GM23248 (cell line): ENCODE measurements around the gene SOBP. TPM values are rescaled to one million over a fixed set of nuclear protein-coding genes. Genes with fewer than 3 reads are reported as not detected.

ENCODE experiments used
- DNase-seq: peaks from one replicate; pipeline ENCODE4 v3.0.0-alpha.2; 2015
- H2AFZ ChIP-seq: fragments of 200-600 bp; sonication (generic); 2 replicates; pipeline ENCODE4 v1.6.1; 2016; ENCODE audit warnings: antibody characterized with exemption
- H3F3A ChIP-seq: fragments of 200-600 bp; sonication (generic); 2 replicates; pipeline ENCODE4 v1.6.1; 2016; ENCODE audit warnings: mild to moderate bottlenecking, antibody characterized with exemption, mixed run types; ENCODE audit not compliant: insufficient read depth
- H3K27ac ChIP-seq: fragments of 200-600 bp; sonication (generic); 2 replicates; pipeline ENCODE4 v1.5.1; 2016; ENCODE audit warnings: mild to moderate bottlenecking
- H3K27me3 ChIP-seq: fragments of 200-600 bp; sonication (generic); replicated peaks from 2 replicates; pipeline ENCODE4 v1.6.1; 2016; ENCODE audit warnings: mild to moderate bottlenecking; ENCODE audit not compliant: insufficient read depth
- H3K36me3 ChIP-seq: fragments of 200-600 bp; sonication (generic); 2 replicates; pipeline ENCODE4 v1.6.1; 2016; ENCODE audit warnings: low read depth, mild to moderate bottlenecking
- H3K4me1 ChIP-seq: fragments of 200-600 bp; sonication (generic); 2 replicates; pipeline ENCODE4 v1.6.1; 2016; ENCODE audit warnings: mild to moderate bottlenecking; ENCODE audit not compliant: insufficient read depth
- H3K4me2 ChIP-seq: fragments of 200-600 bp; sonication (generic); one replicate; pipeline ENCODE4 v1.6.1; 2016; ENCODE audit warnings: mild to moderate bottlenecking; ENCODE audit not compliant: unreplicated experiment
- H3K4me3 ChIP-seq: fragments of 200-600 bp; sonication (generic); 2 replicates; pipeline ENCODE4 v1.5.1; 2016; ENCODE audit warnings: mild to moderate bottlenecking
- H3K79me2 ChIP-seq: fragments of 200-600 bp; sonication (generic); 2 replicates; pipeline ENCODE4 v1.6.1; 2016; ENCODE audit warnings: mild to moderate bottlenecking; ENCODE audit not compliant: insufficient read depth
- H3K9ac ChIP-seq: fragments of 200-600 bp; sonication (generic); 2 replicates; pipeline ENCODE4 v1.6.1; 2016; ENCODE audit warnings: mild to moderate bottlenecking
- H3K9me2 ChIP-seq: fragments of 200-600 bp; sonication (generic); 2 replicates; pipeline ENCODE4 v1.6.1; 2016; ENCODE audit warnings: mixed run types, mild to moderate bottlenecking, moderate library complexity; ENCODE audit not compliant: insufficient read depth
- H3K9me3 ChIP-seq: fragments of 200-600 bp; sonication (generic); one replicate; pipeline ENCODE4 v1.6.1; 2017; ENCODE audit warnings: low read depth
- H4K20me1 ChIP-seq: fragments of 200-600 bp; sonication (generic); 2 replicates; pipeline ENCODE4 v1.6.0; 2016; ENCODE audit not compliant: insufficient read depth
- EZH2 ChIP-seq: fragments of 200-600 bp; sonication (generic); IDR thresholded peaks from 2 replicates; pipeline ENCODE4 v1.6.1; 2018; ENCODE audit warnings: antibody characterized with exemption, mild to moderate bottlenecking; ENCODE audit not compliant: insufficient read depth, poor library complexity, severe bottlenecking
- EZH2phosphoT487 ChIP-seq: fragments of 200-600 bp; sonication (generic); IDR thresholded peaks from 2 replicates; pipeline ENCODE4 v1.6.1; 2018; ENCODE audit warnings: antibody characterized with exemption, moderate library complexity, mild to moderate bottlenecking, low read depth; ENCODE audit not compliant: insufficient read depth
- WGBS, 2 experiments: methylation state at CpG; one replicate each; pipeline ENCODE4 v1.1.6; 2015 to 2017; ENCODE audit warnings: low lambda C conversion rate in 2 of 2, low coverage in 1 of 2; ENCODE audit errors: missing lambda C conversion rate in 2 of 2; 5-methylcytosine and 5-hydroxymethylcytosine counted together
- in situ Hi-C: fragments of 300-500 bp; cut with MboI; formaldehyde crosslinking; loops from 2 replicates; pipeline ENCODE4 v1.15.0; 2020
- polyA plus RNA-seq: library from polyadenylated mRNA; unstranded; fragments of >200 nt; fragmentation: Nextera tagmentation; extraction: Ambion mirVana; gene quantifications from 2 replicates; pipeline ENCODE4 v1.2.1, GENCODE V29; 2016
- total RNA-seq: library from RNA; depleted of rRNA; stranded (reverse); fragments of >200 nt; shearing (Covaris generic); gene quantifications from 2 replicates; pipeline ENCODE4 v1.2.3, GENCODE V29; 2014

SOBP gene
- total and polyA plus RNA-seq, 2 experiments from 2014 or later: 0.38 to 0.97 TPM

GRCh38 chr6:107560657-107561056, 70.7 kb downstream of the SOBP start:
- DNase-seq: peak; percentile 14
- Histone ChIP-seq H4K20me1 (no peaks in the 10 kb centered on the region), H2AFZ (peak overlapping the region; percentile 34; the same call in 1 of the 2 replicates), H3K9me3 (no peaks in the 10 kb centered on the region), H3K27ac (no peak overlapping the region), H3K4me3 (no peak overlapping the region), H3K4me2 (no peak overlapping the region), H3K79me2 (no peaks in the 10 kb centered on the region), H3F3A (no peaks in the 10 kb centered on the region), H3K36me3 (no peaks in the 10 kb centered on the region), H3K9me2 (no peaks in the 10 kb centered on the region), H3K27me3 (no peaks in the 10 kb centered on the region), H3K9ac (no peak overlapping the region), H3K4me1 (no peaks in the 10 kb centered on the region)
- in situ Hi-C loops: no loop called here
- TF ChIP-seq EZH2: no peak
- no peak for TF ChIP-seq EZH2phosphoT487
- 58 to 65% methylated on average over 4 of the region's 4 CpGs for WGBS, 2 experiments

DNA sequence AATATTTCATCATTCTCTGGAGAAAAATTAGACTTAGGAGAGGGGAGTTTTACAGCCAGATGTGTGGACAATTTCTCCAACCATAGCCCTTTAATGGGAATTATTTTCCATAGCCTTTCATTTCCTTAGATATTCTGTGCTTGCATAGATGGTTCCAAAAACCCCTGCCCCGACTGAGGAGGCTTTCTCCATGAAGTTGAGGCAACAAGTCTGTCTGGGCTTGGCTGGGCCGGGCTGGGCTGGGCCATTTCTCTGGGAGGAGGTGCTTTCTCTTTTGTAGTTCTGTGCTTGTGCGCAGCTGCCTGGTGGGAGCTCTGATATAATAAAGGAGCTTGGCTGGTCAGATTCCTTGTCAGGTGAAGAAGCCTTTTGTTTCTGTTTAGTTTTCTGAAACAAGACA, 71.4 kb downstream of the SOBP start:
- no peak for DNase-seq
- H3K9me3 ChIP-seq: no peaks in the 10 kb centered on the region
- H3K9me2 ChIP-seq: no peaks in the 10 kb centered on the region
- no peaks in the 10 kb centered on the region for H3K27me3 ChIP-seq
- peak overlapping the region; percentile 34; the same call in 1 of the 2 replicates for H2AFZ ChIP-seq
- H3K4me2 ChIP-seq: no peak overlapping the region
- H4K20me1 ChIP-seq: no peaks in the 10 kb centered on the region
- H3K27ac ChIP-seq: no peak overlapping the region
- no peaks in the 10 kb centered on the region for H3F3A ChIP-seq
- H3K9ac ChIP-seq: no peak overlapping the region
- WGBS, 2 experiments: 29 to 38% methylated on average over 3 of the region's 3 CpGs
- H3K4me3 ChIP-seq: no peak overlapping the region
- H3K36me3 ChIP-seq: no peaks in the 10 kb centered on the region
- in situ Hi-C loops: no loop called here
- TF ChIP-seq EZH2 (no peak), EZH2phosphoT487 (no peak)
- H3K4me1 ChIP-seq: no peaks in the 10 kb centered on the region
- no peaks in the 10 kb centered on the region for H3K79me2 ChIP-seq

- Histone ChIP-seq H3K27me3 (no peaks in the 10 kb centered on the region), H4K20me1 (no peaks in the 10 kb centered on the region), H3K9me3 (no peaks in the 10 kb centered on the region), H3K4me1 (no peaks in the 10 kb centered on the region), H3F3A (no peaks in the 10 kb centered on the region), H3K9me2 (no peaks in the 10 kb centered on the region), H3K27ac (no peak overlapping the region), H2AFZ (no peak overlapping the region), H3K36me3 (no peaks in the 10 kb centered on the region), H3K9ac (no peak overlapping the region), H3K4me2 (no peak overlapping the region), H3K4me3 (no peak overlapping the region), H3K79me2 (no peaks in the 10 kb centered on the region)
- 85 to 90% methylated on average over 13 of the region's 13 CpGs for WGBS, 2 experiments
- no peak for DNase-seq
- TF ChIP-seq EZH2 (no peak), EZH2phosphoT487 (no peak)
- in situ Hi-C loops: no loop called here
Measured at GRCh38 chr6:107563694-107564588, 74.0 kb downstream of the SOBP start.

DNA sequence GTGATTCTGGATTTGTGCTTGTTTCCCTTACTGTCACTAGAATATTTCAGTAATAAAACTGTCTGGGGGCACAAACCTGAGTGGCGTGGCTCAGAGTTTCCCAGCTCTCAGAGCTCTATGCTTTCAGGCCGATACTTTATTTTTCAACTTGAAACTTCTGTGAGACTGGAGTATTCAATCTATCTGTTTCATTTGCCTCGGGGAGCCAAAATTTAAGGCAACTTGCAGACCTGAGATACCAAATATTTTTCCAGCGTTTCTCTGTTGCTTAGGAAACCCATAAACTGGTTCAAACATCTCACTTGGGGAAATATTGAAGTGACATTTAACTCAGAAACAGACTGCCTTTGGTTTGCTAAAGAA, 74.7 kb downstream of the SOBP start:
- TF ChIP-seq EZH2phosphoT487: no peak
- no peak for TF ChIP-seq EZH2
- 43 to 44% methylated on average over 4 of the region's 4 CpGs for WGBS, 2 experiments
- H3K9me3 ChIP-seq: no peaks in the 10 kb centered on the region
- DNase-seq: no peak
- no peaks in the 10 kb centered on the region for H3F3A ChIP-seq
- no peaks in the 10 kb centered on the region for H3K9me2 ChIP-seq
- H3K4me1 ChIP-seq: no peaks in the 10 kb centered on the region
- H3K36me3 ChIP-seq: no peaks in the 10 kb centered on the region
- H4K20me1 ChIP-seq: no peaks in the 10 kb centered on the region
- H3K4me3 ChIP-seq: no peak overlapping the region
- H3K27me3 ChIP-seq: no peaks in the 10 kb centered on the region
- H3K79me2 ChIP-seq: no peaks in the 10 kb centered on the region
- in situ Hi-C loops: no loop called here
- H3K4me2 ChIP-seq: no peak overlapping the region
- no peak overlapping the region for H3K9ac ChIP-seq
- no peak overlapping the region for H2AFZ ChIP-seq
- H3K27ac ChIP-seq: no peak overlapping the region
